Endodermal cell (in vitro differentiated cells): ENCODE measurements around the gene ARMH1. TPM values are rescaled to one million over a fixed set of nuclear protein-coding genes. Genes with fewer than 3 reads are reported as not detected.
A peak's percentile ranks its signal among the peaks of the same experiment; 100 is the strongest.

Experiments used
- DNase-seq: peaks from one replicate; pipeline ENCODE4 v3.0.0-alpha.2; 2017
- H3K27ac ChIP-seq: 2 replicates; pipeline ENCODE4 v1.5.1; 2013; ENCODE audit warnings: mild to moderate bottlenecking, low read depth, low read length, moderate library complexity
- H3K27me3 ChIP-seq: 2 replicates; pipeline ENCODE4 v1.6.1; 2013; ENCODE audit warnings: mild to moderate bottlenecking, low read length, moderate library complexity; ENCODE audit not compliant: insufficient read depth, control insufficient read depth, poor library complexity, severe bottlenecking
- H3K36me3 ChIP-seq: 2 replicates; pipeline ENCODE4 v1.7.0; 2013; ENCODE audit warnings: mild to moderate bottlenecking, low read length, moderate library complexity; ENCODE audit not compliant: control insufficient read depth, insufficient read depth
- H3K4me1 ChIP-seq: one replicate; pipeline ENCODE4 v1.7.0; 2013; ENCODE audit warnings: low read length; ENCODE audit not compliant: control insufficient read depth, insufficient read depth
- H3K4me3 ChIP-seq: 2 replicates; pipeline ENCODE4 v1.5.1; 2013; ENCODE audit warnings: mild to moderate bottlenecking, low read length, moderate library complexity
- H3K9ac ChIP-seq: 2 replicates; pipeline ENCODE4 v1.6.1; 2013; ENCODE audit warnings: mild to moderate bottlenecking, low read length, moderate library complexity; ENCODE audit not compliant: poor library complexity, severe bottlenecking; ENCODE audit errors: extremely low read depth
- H3K9me3 ChIP-seq: 2 replicates; pipeline ENCODE4 v1.6.1; 2013; ENCODE audit warnings: mild to moderate bottlenecking, low read length, moderate library complexity; ENCODE audit not compliant: control insufficient read depth
- H3K27ac Mint-ChIP-seq: 2 replicates; pipeline ENCODE4 v1.8.0; 2020; ENCODE audit warnings: mixed read lengths
- H3K27me3 Mint-ChIP-seq: 2 replicates; pipeline ENCODE4 v1.8.0; 2021; ENCODE audit warnings: mild to moderate bottlenecking, mixed read lengths; ENCODE audit not compliant: insufficient read depth
- H3K36me3 Mint-ChIP-seq: 2 replicates; pipeline ENCODE4 v1.8.0; 2020; ENCODE audit warnings: low read depth, mixed read lengths
- H3K4me1 Mint-ChIP-seq: 2 replicates; pipeline ENCODE4 v1.8.0; 2020; ENCODE audit warnings: mixed read lengths
- H3K4me3 Mint-ChIP-seq: 2 replicates; pipeline ENCODE4 v1.8.0; 2020; ENCODE audit warnings: mild to moderate bottlenecking, moderate library complexity, mixed read lengths
- H3K9me3 Mint-ChIP-seq: 2 replicates; pipeline ENCODE4 v1.8.0; 2020; ENCODE audit warnings: mild to moderate bottlenecking, mixed read lengths
- CTCF ChIP-seq: fragments of 200-600 bp; sonication (generic); conservative IDR thresholded peaks from 2 replicates; pipeline ENCODE4 v1.5.0; 2021; ENCODE audit warnings: antibody characterized with exemption, mild to moderate bottlenecking
- WGBS, 2 experiments: methylation state at CpG; one replicate each; pipeline versions ENCODE4 v1.1.5 to v1.1.7; 2013; ENCODE audit warnings: missing lambda C conversion rate in 2 of 2, mixed read lengths in 1 of 2; ENCODE audit not compliant: insufficient coverage in 1 of 2, insufficient read length in 1 of 2; 5-methylcytosine and 5-hydroxymethylcytosine counted together
- total RNA-seq, 2 donors: library from RNA; stranded (reverse); fragmentation: NEBNext Ultra II Directional in 1 of 2; extraction: Animal tissue kit (Norgen Biotek cat#: 25700) in 1 of 2; gene quantifications; 2 replicates in 1 of 2; 3 replicates in 1 of 2; pipeline ENCODE4 v1.2.1, GENCODE V29; 2021

The ARMH1 gene
- total RNA-seq, 2 donors from 2014 or later, result 3.9 to 6.3 TPM

- Histone ChIP-seq H3K4me3 (no peak overlapping the region), H3K27me3 (no peaks in the 10 kb centered on the region), H3K4me1 (peaks cover 11% of the 10 kb centered on the region), H3K9me3 (no peaks in the 10 kb centered on the region), H3K9ac (no peak overlapping the region), H3K27ac (no peak overlapping the region), H3K36me3 (peaks cover 40% of the 10 kb centered on the region)
- Mint-ChIP-seq H3K9me3 (no peaks in the 10 kb centered on the region), H3K4me3 (no peak overlapping the region), H3K36me3 (peaks cover 39% of the 10 kb centered on the region), H3K4me1 (peaks cover 19% of the 10 kb centered on the region), H3K27me3 (no peaks in the 10 kb centered on the region), H3K27ac (no peak overlapping the region)
- DNase-seq, result no peak
- WGBS, 2 experiments, result 86% methylated on average over 8 of the region's 8 CpGs; no CpG with 5 or more reads in 1 of the 2 experiments
- TF ChIP-seq CTCF, result no peak
Observed at GRCh38 chr1:44651069-44651468, 23.4 kb upstream of the ARMH1 start.

- no peak overlapping the region for H3K4me3 Mint-ChIP-seq
- peak; percentile 94 for TF ChIP-seq CTCF
- WGBS, 2 experiments, result 43 to 67% methylated on average over 1 to 6 of the region's 7 CpGs
- H3K9me3 Mint-ChIP-seq, result no peaks in the 10 kb centered on the region
- peaks cover 36% of the 10 kb centered on the region for H3K36me3 ChIP-seq
- no peaks in the 10 kb centered on the region for H3K9me3 ChIP-seq
- H3K27ac Mint-ChIP-seq, result peak overlapping the region; percentile 70
- DNase-seq, result peak; percentile 96
- peaks cover 19% of the 10 kb centered on the region for H3K4me1 Mint-ChIP-seq
- peaks cover 11% of the 10 kb centered on the region for H3K4me1 ChIP-seq
- no peak overlapping the region for H3K27ac ChIP-seq
- no peak overlapping the region for H3K9ac ChIP-seq
- H3K27me3 Mint-ChIP-seq, result no peaks in the 10 kb centered on the region
- no peaks in the 10 kb centered on the region for H3K27me3 ChIP-seq
- H3K4me3 ChIP-seq, result no peak overlapping the region
- peaks cover 34% of the 10 kb centered on the region for H3K36me3 Mint-ChIP-seq
Observed at GRCh38 chr1:44652445-44653106, 21.9 kb upstream of the ARMH1 start.

- Histone ChIP-seq H3K36me3 (peaks cover 29% of the 10 kb centered on the region), H3K4me3 (no peak overlapping the region), H3K9ac (no peak overlapping the region), H3K9me3 (no peaks in the 10 kb centered on the region), H3K27ac (no peak overlapping the region), H3K4me1 (peaks cover 11% of the 10 kb centered on the region), H3K27me3 (no peaks in the 10 kb centered on the region)
- H3K36me3 Mint-ChIP-seq, result peaks cover 28% of the 10 kb centered on the region
- H3K4me1 Mint-ChIP-seq, result peaks cover 19% of the 10 kb centered on the region
- no peak overlapping the region for H3K4me3 Mint-ChIP-seq
- DNase-seq, result no peak
- no peak overlapping the region for H3K27ac Mint-ChIP-seq
- no peaks in the 10 kb centered on the region for H3K27me3 Mint-ChIP-seq
- whole genome bisulfite sequencing, 2 experiments, result 65 to 70% methylated on average over 10 to 11 of the region's 11 CpGs
- H3K9me3 Mint-ChIP-seq, result no peaks in the 10 kb centered on the region
- TF ChIP-seq CTCF, result no peak
Observed at GRCh38 chr1:44653107-44653964, 21.2 kb upstream of the ARMH1 start.
